RKO (cell line): ENCODE results near the gene GUCY2D.

Experiments used
- DNase-seq: peaks from one replicate; pipeline ENCODE4 v3.0.0-alpha.2; 2016; ENCODE audit warnings: low spot score

The GUCY2D gene

DNA sequence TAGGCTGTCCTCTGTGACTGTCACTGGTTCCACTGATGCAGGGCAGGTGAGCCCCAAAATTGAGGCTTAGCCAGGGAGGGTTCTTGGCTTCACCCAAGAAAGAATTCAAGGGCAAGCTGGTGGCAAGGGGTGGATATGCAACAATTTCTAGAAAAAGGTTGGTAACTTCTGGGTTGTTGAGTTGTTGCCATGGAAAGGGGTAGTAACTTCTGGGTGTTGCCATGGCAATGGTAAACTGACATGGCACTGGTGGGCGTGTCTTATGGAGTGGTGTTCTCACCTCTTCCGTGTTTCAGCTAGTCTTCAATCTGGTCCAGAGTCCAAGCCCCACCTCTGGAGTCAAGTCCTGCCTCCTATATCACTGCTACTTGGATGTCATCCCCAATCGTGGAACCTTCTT is 9.5 kb upstream of the GUCY2D start:
- no peak for DNase-seq

DNA sequence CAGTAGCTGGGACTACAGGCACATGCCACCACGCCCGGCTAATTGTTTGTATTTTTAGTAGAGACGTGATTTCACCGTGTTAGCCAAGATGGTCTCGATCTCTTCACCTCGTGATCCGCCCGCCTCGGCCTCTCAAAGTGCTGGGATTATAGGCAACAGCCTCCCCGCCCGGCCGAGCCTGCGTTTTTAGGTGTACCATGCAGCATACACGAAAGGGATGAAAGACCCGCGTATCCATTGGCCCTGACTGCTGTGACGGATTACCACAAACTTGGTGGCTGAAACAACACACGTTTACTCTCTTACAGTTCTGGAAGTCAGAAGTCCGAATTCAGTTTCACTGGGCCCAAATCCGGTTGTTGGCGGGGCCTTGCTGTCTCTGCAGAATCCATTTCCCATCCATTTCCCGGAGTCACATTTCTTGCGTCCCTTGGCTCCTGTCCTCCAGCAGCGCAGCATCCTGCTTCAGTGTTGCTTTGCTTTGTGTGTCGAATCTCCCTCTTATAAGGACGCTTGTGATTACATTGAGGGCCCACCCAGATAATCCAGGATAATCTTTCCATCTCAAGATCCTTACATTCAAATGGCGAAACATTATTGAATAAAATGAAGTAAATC is 8.3 kb upstream of the GUCY2D start:
- DNase-seq, result no peak

DNA sequence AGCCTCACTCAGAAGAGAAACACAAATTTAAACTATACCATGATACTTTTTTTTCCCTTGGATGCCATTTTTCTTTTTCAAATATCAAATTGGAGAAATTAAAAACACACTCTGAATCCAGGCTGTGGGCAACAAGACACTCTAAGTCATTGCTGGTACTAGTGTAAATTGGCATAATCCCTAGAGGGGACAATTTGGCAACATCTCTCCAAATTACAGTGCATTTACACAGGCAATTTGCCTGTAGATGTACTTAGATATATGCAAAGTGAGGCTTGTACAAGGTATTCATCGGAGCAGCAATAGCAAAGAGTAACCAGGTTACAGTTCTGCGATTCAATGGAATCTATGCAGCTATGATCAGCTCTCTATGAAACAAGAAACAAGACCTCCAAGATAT is 6.7 kb upstream of the GUCY2D start:
- no peak for DNase-seq

DNA sequence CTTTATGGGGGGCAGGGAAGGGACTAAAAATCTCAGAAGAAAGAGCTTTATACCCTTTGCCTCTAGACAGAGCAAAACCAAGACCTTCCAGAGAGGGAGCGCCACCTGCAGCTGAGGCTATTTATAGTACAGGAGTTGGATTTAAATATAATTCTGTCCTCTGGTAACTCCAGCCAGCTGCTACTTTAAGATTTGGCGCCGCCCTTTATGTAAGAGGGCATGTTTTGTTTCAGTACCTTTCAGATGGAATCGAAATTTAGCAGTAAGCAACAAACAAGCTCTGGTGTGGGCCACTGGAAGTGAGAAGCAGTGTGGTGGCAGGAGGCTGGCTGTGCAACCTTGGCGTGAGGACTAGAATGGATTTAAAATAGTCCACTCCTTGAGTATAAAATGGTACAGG is 5.2 kb upstream of the GUCY2D start:
- peak; percentile 79 for DNase-seq

DNA sequence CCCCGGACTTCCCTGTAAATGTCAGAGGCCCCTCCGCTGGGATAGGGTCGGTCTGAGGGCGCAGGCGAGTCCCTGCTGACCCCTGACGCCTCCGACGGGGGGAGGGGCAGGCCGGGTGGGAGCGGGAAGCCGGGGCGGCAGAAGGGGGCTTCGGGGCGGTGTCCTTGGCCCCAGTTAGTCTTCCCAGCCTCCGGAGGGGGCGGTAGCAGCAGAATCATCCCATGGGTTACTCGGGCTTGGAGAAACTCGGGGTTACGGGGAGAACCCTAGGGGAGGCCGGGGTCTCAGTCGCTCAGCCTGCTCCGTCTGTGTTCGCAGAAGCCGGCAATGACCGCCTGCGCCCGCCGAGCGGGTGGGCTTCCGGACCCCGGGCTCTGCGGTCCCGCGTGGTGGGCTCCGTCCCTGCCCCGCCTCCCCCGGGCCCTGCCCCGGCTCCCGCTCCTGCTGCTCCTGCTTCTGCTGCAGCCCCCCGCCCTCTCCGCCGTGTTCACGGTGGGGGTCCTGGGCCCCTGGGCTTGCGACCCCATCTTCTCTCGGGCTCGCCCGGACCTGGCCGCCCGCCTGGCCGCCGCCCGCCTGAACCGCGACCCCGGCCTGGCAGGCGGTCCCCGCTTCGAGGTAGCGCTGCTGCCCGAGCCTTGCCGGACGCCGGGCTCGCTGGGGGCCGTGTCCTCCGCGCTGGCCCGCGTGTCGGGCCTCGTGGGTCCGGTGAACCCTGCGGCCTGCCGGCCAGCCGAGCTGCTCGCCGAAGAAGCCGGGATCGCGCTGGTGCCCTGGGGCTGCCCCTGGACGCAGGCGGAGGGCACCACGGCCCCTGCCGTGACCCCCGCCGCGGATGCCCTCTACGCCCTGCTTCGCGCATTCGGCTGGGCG is 542 bp downstream of the GUCY2D start:
- DNase-seq, result no peak

DNA sequence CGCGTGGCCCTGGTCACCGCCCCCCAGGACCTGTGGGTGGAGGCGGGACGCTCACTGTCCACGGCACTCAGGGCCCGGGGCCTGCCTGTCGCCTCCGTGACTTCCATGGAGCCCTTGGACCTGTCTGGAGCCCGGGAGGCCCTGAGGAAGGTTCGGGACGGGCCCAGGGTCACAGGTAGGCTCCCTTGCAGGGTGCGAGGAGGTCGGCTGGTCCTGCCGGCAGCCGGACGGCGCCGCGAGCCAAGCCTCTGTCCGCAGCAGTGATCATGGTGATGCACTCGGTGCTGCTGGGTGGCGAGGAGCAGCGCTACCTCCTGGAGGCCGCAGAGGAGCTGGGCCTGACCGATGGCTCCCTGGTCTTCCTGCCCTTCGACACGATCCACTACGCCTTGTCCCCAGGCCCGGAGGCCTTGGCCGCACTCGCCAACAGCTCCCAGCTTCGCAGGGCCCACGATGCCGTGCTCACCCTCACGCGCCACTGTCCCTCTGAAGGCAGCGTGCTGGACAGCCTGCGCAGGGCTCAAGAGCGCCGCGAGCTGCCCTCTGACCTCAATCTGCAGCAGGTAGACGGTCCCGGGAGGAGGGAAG is 1.3 kb downstream of the GUCY2D start:
- DNase-seq, result no peak

DNA sequence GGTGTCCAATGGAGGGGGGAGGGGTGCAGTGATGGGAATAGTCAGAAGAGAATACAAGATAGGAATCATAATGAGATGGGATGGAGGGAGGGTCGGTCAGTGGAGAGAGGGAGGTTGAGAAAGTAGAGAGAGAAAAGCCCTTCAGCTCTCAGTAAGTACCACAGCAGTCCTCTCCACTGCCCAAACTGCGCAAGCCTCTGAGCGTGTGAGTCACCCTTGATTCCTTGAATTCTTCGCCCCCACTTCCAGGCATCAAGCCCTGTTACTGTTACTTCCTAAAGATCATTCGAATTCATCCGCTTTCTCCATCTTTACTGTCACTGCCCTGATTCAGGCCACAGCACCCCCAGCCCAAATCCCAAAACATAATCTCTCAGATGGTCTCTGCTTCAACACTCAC is 2.5 kb downstream of the GUCY2D start:
- no peak for DNase-seq

DNA sequence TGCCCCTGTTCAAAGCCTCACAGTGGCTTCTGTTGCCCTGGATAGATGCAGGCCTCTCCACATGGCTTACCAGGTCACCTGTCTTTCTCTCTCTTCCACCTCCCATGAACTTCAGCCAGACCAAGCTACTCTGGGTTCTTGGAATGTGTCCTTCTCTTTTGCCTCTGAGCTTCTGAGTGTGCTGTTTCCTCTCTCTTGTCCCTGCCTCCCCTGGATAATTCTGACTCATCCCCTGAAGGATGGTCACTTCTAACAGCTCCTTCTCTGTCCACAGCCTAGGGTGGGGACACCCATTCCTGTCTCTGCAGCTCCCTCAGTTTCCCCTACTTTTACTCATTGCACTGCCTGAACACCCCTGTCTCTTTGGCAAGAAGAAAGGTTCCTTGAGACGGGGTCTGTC is 2.9 kb downstream of the GUCY2D start:
- no peak for DNase-seq

DNA sequence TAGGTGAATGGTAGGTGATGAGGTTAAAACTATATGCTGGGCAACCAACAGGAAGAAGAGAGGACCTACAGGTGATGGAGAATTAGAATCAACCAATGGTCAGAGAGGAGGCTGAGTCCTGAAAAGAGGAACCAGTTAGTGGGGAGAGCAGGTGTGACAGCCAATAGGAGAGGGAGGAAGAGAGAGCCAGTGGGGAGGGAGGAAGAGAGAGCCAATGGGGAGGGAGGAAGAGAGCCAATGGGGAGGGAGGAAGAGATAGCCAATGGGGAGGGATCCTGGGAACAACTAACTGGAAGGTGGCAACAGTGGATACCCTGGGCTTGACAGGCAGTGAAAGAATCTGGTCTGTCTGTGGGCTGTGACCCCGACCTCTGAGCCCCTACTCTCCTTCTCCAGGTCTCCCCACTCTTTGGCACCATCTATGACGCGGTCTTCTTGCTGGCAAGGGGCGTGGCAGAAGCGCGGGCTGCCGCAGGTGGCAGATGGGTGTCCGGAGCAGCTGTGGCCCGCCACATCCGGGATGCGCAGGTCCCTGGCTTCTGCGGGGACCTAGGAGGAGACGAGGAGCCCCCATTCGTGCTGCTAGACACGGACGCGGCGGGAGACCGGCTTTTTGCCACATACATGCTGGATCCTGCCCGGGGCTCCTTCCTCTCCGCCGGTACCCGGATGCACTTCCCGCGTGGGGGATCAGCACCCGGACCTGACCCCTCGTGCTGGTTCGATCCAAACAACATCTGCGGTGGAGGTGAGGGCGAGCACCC is 3.7 kb downstream of the GUCY2D start:
- DNase-seq, result no peak

DNA sequence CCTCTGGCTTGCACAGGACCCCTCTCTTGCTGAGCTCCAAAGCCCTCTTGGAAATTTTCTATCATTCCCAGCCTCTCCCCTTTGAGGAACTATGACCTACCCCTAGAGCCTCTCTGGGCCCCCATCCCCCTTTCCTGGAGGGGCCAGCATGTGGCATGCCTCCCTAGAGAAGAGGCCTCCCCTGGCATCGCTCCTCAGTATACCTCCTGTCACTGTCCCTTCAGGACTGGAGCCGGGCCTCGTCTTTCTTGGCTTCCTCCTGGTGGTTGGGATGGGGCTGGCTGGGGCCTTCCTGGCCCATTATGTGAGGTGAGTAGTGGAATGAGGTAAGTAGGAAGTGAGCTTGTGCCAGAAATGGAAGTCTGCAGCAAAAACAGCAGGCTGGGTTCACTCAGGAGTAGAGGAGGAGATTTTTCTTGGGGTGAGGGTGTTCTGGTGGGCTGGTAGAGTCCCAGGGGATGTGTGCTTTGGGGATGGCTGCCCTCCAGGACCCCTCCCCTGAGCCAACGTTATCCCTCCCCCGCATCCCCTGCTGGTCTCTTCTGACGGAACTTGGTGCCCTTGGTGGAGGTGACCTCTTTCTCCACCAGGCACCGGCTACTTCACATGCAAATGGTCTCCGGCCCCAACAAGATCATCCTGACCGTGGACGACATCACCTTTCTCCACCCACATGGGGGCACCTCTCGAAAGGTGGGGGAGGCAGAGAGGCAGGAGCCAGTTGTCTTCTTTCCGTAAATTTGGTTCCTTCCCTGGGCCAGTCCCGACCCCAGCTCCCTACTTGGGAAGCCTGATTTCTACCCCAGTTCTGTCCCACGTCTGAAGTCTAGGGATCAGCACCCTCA is 4.6 kb downstream of the GUCY2D start:
- no peak for DNase-seq

DNA sequence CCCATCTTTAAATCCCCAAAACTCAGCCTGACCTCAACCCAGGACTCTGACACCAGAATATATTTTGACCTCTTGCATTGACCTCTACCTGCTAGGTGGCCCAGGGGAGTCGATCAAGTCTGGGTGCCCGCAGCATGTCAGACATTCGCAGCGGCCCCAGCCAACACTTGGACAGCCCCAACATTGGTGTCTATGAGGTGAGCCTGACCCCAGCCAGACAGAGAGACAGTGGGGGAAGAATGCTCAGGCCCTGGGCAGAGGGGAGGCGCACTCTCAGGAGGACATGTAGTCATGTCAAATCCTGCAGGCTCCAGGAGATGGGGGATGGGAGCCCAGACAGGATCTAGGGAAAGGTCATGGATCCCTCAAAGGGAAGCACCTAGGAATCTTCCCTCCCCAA is 5.4 kb downstream of the GUCY2D start:
- no peak for DNase-seq

DNA sequence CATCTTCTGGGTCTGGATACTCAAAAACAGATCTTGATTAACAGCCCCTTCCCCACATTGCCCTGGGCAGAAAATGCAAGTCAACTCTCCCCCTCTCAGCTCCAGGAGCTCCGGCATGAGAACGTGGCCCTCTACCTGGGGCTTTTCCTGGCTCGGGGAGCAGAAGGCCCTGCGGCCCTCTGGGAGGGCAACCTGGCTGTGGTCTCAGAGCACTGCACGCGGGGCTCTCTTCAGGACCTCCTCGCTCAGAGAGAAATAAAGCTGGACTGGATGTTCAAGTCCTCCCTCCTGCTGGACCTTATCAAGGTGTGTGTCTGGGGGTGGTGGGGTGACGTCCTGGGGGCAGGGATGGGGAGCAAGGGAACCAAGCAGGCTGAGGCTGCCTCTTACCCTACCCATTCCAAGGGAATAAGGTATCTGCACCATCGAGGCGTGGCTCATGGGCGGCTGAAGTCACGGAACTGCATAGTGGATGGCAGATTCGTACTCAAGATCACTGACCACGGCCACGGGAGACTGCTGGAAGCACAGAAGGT is 9.7 kb downstream of the GUCY2D start:
- DNase-seq, result no peak

DNA sequence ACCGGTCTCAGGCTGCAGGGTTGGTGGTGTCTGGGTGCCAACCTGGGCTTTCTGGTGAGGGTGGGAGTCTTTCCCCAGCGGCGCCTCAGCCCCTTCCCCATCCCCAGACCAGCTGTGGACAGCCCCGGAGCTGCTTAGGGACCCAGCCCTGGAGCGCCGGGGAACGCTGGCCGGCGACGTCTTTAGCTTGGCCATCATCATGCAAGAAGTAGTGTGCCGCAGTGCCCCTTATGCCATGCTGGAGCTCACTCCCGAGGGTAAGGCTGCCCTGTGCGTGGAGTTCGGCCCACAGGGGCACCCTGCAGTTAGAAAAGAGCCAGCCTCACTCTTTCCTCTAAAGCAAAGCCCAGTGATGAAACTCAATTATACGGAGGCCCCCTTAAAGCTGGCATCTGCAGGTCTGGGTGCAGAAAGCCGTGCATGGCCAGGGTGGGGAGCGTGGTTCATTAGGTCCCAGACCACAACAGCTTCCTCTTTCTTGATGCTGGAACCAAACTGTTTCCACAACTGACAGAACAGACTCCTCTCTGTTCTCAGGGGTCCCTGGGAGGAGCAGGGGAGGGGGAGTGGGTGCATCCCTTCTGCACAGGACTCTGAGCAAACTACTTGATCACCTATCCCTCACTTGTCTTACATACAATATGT is 10.7 kb downstream of the GUCY2D start:
- DNase-seq, result no peak

DNA sequence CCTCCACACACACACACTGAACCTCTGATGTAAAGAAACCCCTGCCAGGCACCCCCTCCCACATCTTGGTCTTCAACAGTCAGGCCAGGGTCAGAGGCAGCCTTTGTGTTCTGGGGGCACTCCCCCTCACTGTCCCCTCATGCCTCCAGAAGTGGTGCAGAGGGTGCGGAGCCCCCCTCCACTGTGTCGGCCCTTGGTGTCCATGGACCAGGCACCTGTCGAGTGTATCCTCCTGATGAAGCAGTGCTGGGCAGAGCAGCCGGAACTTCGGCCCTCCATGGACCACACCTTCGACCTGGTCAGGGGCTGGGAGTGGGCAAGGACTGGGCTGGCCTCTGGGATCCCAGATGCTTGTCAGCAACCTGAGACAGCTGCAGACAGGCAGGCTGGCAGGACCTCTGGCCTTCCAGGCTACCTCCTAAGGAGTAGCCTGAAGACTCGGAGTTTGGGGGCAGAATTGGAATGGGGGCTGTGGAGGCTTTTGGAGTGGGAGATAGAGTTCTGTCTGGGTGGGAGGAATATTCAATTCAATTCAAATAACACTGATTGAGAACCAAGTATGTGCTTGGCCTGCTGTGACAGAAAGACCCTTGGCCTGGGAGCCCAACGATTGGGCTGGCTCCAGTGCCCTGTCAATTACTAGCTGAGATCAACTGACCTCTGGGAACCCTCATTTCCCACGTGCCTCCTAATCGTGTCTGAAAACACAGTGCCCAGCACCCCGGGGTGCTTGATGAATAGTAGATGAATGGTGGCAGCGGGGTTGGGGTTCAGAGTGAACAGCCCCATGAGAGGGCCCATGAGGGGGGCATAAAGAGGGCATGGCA is 11.5 kb downstream of the GUCY2D start:
- no peak for DNase-seq

DNA sequence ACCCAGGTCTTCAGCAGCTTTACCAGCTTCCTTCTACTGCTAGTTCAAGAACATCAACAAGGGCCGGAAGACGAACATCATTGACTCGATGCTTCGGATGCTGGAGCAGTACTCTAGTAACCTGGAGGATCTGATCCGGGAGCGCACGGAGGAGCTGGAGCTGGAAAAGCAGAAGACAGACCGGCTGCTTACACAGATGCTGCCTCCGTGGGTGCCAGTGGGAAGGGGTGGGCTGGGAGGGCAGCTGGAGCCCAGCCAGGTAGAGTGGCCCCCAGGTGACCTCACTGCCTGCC is 12.1 kb downstream of the GUCY2D start:
- no peak for DNase-seq

DNA sequence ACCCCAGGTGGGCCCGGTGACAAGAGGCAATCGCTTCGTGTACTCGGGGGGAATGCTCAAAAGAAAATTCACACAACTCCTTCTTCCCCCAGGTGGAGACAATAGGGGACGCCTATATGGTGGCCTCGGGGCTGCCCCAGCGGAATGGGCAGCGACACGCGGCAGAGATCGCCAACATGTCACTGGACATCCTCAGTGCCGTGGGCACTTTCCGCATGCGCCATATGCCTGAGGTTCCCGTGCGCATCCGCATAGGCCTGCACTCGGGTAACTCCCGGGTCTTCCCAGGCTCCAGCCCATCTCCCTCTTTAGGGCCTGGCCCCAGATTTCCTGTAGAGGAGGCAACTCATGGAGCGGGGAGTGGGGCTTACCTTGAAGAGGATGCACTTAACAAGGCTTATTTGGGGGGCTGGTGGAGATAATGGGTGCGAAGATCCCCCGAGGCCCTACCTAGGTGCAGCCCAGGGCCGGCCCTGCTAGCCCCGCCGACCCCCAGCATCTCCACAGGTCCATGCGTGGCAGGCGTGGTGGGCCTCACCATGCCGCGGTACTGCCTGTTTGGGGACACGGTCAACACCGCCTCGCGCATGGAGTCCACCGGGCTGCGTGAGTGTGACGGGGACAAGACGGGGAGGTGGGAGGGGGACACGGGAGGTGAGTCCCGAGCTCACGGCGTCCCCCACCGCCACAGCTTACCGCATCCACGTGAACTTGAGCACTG is 13.0 kb downstream of the GUCY2D start:
- no peak for DNase-seq

DNA sequence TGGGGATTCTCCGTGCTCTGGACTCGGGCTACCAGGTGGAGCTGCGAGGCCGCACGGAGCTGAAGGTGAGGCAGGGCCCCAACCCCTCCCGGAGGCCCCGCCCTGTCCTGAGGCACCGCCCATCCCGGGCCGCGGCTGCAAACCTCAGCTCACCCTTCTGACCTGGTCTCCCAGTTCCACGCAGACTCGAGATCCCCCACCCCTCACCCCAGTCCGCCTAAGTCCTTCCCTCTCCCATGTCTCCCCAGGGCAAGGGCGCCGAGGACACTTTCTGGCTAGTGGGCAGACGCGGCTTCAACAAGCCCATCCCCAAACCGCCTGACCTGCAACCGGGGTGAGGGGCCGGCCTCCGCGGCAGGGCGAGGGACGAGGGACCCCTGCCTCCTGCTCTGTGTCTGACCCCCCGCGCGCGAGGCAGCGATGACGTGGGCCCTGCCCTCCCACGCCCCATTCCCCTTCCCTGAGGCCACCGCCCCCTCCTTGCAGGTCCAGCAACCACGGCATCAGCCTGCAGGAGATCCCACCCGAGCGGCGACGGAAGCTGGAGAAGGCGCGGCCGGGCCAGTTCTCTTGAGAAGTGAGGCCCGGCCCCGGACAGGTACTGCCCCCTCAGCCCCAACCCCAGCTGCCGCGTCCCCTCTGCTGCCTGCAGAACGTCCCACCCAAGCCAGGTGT is 13.7 kb downstream of the GUCY2D start:
- no peak for DNase-seq

DNA sequence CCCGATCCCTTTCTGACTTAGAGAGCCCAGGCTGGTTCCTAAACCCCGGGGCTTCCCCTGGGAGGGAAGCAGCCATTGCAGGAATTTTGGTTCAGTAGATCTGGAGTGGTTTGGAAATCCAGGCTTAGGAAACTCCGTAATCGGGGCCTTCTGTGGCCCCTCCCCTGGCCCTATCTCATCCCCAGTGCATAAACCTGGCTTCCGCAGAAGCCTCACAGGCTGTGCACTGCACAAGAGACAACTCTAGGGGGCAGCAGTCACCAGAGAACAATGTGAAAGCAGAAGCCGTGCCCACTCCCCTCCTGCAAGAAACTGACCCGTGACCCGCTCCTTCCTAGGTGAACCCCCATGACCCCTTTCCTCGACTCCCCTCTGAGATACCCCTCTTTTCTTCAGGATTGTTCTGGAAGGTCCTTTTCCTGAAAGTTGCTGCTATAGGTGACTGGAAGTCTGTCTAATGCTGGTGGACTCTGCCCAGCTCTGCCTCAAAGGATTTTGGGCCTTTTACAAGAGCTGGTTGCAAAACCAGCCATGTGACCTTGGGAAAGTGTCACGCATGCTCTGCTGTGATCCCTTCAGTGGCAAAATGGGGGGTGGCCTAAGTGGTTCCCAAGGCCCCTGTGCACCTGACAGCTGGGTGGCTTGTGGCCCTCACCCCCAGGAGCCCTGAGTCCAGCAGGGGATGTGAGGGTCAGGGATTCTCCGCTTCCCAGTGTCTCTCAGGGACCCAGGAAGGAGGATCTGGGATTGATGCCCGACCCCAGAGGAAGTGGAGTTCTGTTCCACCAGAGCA is 14.4 kb downstream of the GUCY2D start:
- no peak for DNase-seq
